RWPE1 (cell line): ENCODE measurements around the gene RAB6B.
A peak's percentile ranks its signal among the peaks of the same experiment; 100 is the strongest.

Source experiments
- CTCF ChIA-PET: fragments of 350-600 bp; sonication (Branson Sonifier 250); formaldehyde crosslinking; extraction: SDS; loops from one replicate; lab custom pipeline; 2021; lab: Yijun Ruan, JAX
- POLR2A ChIA-PET: fragments of 400-600 bp; formaldehyde crosslinking; extraction: SDS; loops from one replicate; lab custom pipeline; 2020; ENCODE audit warnings: antibody characterized with exemption; ENCODE audit not compliant: low non-redundant PET; lab: Yijun Ruan, JAX
- DNase-seq: peaks from one replicate; pipeline ENCODE4 v3.0.0; 2012; ENCODE audit warnings: low spot score
- H3K27ac ChIP-seq: fragments of 450-650 bp; 2 replicates; pipeline ENCODE4 v1.5.1; 2017
- CTCF ChIP-seq: fragments of 450-650 bp; conservative IDR thresholded peaks from 2 replicates; pipeline ENCODE4 v1.5.1; 2017; ENCODE audit warnings: low read depth, mild to moderate bottlenecking

Gene RAB6B

GRCh38 chr3:133926736-133927539, 31.3 kb upstream of the RAB6B start:
- ChIA-PET CTCF (no interaction called here), POLR2A (no interaction called here)
- no peak for TF ChIP-seq CTCF
- no peak for DNase-seq
- H3K27ac ChIP-seq, result no peak overlapping the region

DNA sequence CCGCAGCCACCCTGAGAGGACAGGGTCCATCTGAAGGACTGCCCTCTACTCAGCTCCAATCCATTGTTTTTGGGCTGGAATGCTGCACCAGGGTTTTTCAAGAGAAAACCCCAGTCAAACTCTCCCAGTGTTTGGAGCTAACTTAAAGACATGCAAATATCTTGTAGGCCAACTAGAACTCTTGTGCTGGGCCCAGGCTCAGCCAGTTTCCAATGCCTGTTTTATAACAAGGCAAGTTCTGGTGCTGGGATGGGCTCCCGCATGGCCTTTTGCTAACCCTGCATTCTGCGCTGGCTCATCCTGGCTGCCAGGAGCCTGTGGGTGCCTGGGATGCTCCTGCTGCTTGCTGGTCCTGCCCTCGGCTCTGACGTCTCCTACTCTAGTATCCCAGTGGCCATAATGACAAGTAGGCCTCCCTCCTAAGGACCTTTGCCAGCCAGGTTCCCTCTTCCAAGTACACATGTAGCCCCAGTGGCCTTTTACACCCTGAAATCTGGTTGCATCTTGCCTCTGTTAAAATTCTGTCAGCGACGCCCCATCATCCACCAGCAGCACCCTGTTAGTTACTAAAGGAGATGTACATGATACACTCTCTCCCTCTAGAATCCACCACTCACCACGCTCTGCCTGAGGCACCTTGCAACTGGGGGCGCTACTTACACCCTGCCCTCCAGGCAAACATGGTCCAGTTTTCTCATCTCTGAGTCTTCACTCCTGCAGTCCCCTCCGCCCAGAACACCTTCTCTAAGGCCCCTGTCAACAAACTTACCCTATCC, 30.5 kb upstream of the RAB6B start:
- no peak for DNase-seq
- no peak overlapping the region for H3K27ac ChIP-seq
- CTCF ChIA-PET, result no interaction called here
- POLR2A ChIA-PET, result no interaction called here
- no peak for TF ChIP-seq CTCF

DNA sequence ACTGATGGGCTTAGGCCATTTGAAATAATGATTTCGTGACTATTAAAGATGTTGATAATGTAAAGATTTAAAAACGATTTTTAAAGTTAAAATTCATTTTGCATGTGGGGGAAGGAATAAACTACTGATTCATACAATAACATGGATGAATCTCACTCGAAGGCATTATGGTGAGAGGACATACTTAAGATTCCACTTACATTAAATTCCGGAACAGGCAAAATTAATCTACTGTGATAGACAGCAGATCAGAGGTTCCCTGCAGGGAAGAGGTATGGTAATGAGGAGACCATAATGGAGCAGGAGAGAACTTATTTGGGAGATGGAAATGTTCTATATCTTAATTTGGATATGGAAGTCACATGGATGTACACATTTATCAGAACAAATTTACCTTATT, 28.4 kb upstream of the RAB6B start:
- ChIA-PET CTCF (no interaction called here), POLR2A (no interaction called here)
- DNase-seq, result no peak
- H3K27ac ChIP-seq, result no peak overlapping the region
- no peak for TF ChIP-seq CTCF

DNA sequence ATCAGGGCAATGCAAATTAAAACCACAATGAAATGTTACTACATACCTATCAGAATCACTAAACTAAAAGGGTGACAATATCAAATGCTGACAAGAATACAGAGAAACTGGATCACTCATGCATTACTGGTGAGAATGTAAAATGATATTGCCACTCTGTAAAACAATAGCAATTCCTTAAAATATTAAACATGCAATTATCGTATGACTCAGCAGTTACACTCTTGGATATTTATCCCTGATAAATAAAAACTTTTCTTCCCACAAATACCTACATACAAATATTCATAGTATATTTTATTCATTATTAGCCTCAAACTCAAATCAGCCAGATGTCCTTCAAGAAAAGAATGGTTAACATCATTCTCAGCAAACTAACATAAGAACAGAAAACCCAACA, 25.9 kb upstream of the RAB6B start:
- ChIA-PET CTCF (no interaction called here), POLR2A (no interaction called here)
- no peak for DNase-seq
- H3K27ac ChIP-seq, result no peak overlapping the region
- no peak for TF ChIP-seq CTCF

DNA sequence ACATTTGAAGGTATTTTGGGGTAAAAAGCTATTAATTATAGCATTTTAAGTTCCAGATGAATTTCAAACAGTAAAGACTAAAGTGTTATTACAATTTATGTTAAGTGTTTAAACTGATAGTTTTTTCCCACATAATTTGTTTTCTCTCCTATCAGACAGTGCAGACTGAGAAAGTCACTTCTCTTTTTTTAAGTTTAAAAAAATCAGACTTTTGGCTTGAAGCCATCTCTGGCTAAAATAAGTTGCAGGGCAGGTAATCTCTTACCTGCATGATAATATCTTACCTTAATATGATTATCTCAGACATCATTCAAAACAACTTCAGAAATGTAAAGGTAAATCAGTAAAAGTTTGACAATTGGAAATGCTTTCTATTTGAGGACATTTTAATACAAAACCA, 21.5 kb upstream of the RAB6B start:
- ChIA-PET CTCF (no interaction called here), POLR2A (no interaction called here)
- no peak for DNase-seq
- TF ChIP-seq CTCF, result no peak
- no peak overlapping the region for H3K27ac ChIP-seq

- DNase-seq, result peak; percentile 49
- ChIA-PET POLR2A (no interaction called here), CTCF (no interaction called here)
- no peak overlapping the region for H3K27ac ChIP-seq
- no peak for TF ChIP-seq CTCF
These were observed 20.3 kb upstream of the RAB6B start for GRCh38 chr3:133915685-133916658.
